HEK293 (cell line): Measurements from ENCODE around the gene ATAD1.

Source experiments
- GFI1B ChIP-seq: fragments of 450-650 bp; formaldehyde crosslinking; IDR thresholded peaks from 2 replicates; pipeline ENCODE4 v1.5.1; 2016; ENCODE audit warnings: missing biosample characterization, missing genetic modification characterization
- GLI4 ChIP-seq: fragments of 450-650 bp; formaldehyde crosslinking; IDR thresholded peaks from 2 replicates; pipeline ENCODE4 v1.5.1; 2016; ENCODE audit warnings: missing biosample characterization, missing genetic modification characterization
- PBX3 ChIP-seq: sonication (generic); formaldehyde crosslinking; IDR thresholded peaks from 2 replicates; pipeline ENCODE4 v1.8.1; 2022; ENCODE audit warnings: mild to moderate bottlenecking, moderate library complexity, missing genetic modification reagents
- YY1 ChIP-seq: fragments of 450-650 bp; formaldehyde crosslinking; IDR thresholded peaks from 2 replicates; pipeline ENCODE4 v1.5.1; 2018; ENCODE audit warnings: missing biosample characterization, missing genetic modification characterization
- ZBTB49 ChIP-seq: fragments of 450-650 bp; formaldehyde crosslinking; IDR thresholded peaks from 2 replicates; pipeline ENCODE4 v1.5.1; 2016; ENCODE audit warnings: missing biosample characterization, missing genetic modification characterization, low read depth
- ZBTB8A ChIP-seq: fragments of 450-650 bp; formaldehyde crosslinking; IDR thresholded peaks from 2 replicates; pipeline ENCODE4 v1.5.1; 2016; ENCODE audit warnings: missing biosample characterization, missing genetic modification characterization
- ZNF530 ChIP-seq: fragments of 450-650 bp; formaldehyde crosslinking; IDR thresholded peaks from 2 replicates; pipeline ENCODE4 v1.5.1; 2016; ENCODE audit warnings: low read depth, missing biosample characterization, missing genetic modification characterization
- ZNF776 ChIP-seq: fragments of 450-650 bp; formaldehyde crosslinking; IDR thresholded peaks from 2 replicates; pipeline ENCODE4 v1.5.0; 2017; ENCODE audit warnings: missing biosample characterization, missing genetic modification characterization, borderline replicate concordance
- ZXDB ChIP-seq: fragments of 450-650 bp; formaldehyde crosslinking; IDR thresholded peaks from 2 replicates; pipeline ENCODE4 v1.5.1; 2016; ENCODE audit warnings: missing biosample characterization, missing genetic modification characterization
- TF ChIP-seq, protein P1 (sequence below): fragments of 450-650 bp; formaldehyde crosslinking; IDR thresholded peaks from 2 replicates; pipeline ENCODE4 v1.5.1; 2016; ENCODE audit warnings: missing biosample characterization, missing genetic modification characterization

DNA sequence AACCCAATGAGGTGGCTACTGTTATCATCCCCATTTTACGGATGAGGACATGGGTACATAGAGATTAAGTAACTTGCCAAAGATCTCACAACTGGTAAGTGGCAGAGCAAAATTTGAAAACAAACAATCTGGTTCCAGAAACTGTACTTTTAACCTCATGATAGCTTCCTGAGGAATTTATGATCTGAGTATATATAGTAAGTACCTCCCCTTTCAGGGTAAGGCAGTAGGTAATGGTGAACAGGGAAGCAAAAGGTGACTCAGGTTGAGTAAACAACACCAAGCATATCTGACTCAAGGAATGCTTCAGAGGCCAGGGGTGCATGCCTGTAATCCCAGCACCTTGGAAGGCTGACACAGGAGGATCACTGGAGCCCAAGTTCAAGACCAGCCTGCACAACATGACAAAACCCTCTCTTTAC, 24.2 kb upstream of the ATAD1 start:
- no peak for TF ChIP-seq ZBTB49 (tag by site-specific recombination)
- TF ChIP-seq ZNF530 (tag by site-specific recombination): no peak
- TF ChIP-seq YY1: no peak
- TF ChIP-seq ZXDB (tag by site-specific recombination): no peak
- no peak for TF ChIP-seq ZNF776
- no peak for TF ChIP-seq GFI1B (tag by site-specific recombination)
- TF ChIP-seq, protein P1, sequence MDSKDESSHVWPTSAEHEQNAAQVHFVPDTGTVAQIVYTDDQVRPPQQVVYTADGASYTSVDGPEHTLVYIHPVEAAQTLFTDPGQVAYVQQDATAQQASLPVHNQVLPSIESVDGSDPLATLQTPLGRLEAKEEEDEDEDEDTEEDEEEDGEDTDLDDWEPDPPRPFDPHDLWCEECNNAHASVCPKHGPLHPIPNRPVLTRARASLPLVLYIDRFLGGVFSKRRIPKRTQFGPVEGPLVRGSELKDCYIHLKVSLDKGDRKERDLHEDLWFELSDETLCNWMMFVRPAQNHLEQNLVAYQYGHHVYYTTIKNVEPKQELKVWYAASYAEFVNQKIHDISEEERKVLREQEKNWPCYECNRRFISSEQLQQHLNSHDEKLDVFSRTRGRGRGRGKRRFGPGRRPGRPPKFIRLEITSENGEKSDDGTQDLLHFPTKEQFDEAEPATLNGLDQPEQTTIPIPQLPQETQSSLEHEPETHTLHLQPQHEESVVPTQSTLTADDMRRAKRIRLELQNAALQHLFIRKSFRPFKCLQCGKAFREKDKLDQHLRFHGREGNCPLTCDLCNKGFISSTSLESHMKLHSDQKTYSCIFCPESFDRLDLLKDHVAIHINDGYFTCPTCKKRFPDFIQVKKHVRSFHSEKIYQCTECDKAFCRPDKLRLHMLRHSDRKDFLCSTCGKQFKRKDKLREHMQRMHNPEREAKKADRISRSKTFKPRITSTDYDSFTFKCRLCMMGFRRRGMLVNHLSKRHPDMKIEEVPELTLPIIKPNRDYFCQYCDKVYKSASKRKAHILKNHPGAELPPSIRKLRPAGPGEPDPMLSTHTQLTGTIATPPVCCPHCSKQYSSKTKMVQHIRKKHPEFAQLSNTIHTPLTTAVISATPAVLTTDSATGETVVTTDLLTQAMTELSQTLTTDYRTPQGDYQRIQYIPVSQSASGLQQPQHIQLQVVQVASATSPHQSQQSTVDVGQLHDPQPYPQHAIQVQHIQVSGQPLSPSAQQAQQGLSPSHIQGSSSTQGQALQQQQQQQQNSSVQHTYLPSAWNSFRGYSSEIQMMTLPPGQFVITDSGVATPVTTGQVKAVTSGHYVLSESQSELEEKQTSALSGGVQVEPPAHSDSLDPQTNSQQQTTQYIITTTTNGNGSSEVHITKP (tag by site-specific recombination): no peak
- no peak for TF ChIP-seq GLI4 (tag by site-specific recombination)
- no peak for TF ChIP-seq PBX3 (CRISPR knock-in tag)
- no peak for TF ChIP-seq ZBTB8A (tag by site-specific recombination)
